GM21576 (cell line): ENCODE data around the gene SYNE2.
"Not testable (repeated sequence)": the region's sequence is repeated elsewhere in the genome, so short reads cannot be mapped to it uniquely, and the experiment has no call there.

Experiments used
- ATAC-seq: cut with Tn5 transposase; IDR thresholded peaks from one replicate; pipeline ENCODE4 v1.9.1; 2021; ENCODE audit warnings: mild to moderate bottlenecking, moderate library complexity; ENCODE audit not compliant: unreplicated experiment

Gene SYNE2

DNA sequence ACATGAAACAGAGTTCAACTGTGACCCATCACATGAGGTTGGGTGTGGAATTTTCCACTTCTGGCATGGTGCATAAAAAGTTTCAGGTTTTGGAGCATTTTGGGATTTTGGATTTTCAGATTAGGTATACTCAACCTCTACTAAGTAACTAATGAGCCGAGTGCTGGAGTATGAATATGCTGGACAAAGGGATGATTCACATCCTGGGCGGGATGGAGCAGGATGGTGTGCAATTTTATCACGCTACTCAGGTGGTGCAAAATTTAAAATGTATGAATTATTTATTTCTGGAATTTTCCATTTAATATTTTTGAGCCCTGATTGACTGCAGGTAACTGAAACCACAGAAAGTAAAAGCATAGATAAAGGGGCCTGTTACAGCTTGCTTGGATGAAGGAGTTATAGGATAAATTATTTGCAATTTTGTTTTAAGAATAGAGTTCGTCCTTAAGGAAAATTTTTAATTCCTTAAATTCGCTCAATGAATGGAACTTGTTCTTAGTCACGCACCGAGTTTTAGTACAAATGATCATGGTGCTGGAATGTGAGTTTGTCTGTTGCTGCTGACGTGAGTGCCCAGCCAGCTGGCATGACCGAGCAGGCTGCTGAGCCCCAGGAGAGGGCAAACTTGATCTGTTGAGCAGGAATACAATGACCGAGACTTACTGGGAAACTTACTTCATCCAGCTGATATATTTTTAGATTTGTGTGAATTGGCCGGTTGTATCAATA, 265.0 kb downstream of the SYNE2 start:
- no peak for ATAC-seq

GRCh38 chr14:64118403-64118742, 265.6 kb downstream of the SYNE2 start:
- not testable (repeated sequence) for ATAC-seq

- ATAC-seq = no peak
Measured at GRCh38 chr14:64118892-64119291, 266.1 kb downstream of the SYNE2 start.

DNA sequence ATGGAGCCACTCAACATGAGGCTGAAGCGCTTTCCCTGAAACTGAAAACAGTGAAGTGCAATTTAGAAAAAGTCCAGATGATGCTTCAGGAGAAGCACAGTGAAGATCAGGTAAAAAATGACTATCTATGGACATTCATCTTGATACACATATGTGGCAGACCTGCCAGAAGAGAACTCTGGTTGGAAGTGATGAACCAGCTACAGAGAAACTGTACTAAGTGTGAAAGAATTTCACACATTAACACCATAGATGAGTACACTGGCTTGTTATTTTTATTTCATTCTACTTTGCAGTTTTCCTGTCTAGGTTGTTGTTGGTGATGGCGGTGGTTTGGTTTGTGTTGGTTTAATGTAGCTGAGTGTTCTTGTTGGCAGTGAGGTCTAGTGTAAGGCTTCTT, 266.7 kb downstream of the SYNE2 start:
- ATAC-seq = no peak

- ATAC-seq = no peak
Measured at GRCh38 chr14:64119980-64120379, 267.2 kb downstream of the SYNE2 start.

GRCh38 chr14:64123241-64123822, 270.5 kb downstream of the SYNE2 start:
- no peak for ATAC-seq

GRCh38 chr14:64125270-64125669, 272.5 kb downstream of the SYNE2 start:
- ATAC-seq = no peak

DNA sequence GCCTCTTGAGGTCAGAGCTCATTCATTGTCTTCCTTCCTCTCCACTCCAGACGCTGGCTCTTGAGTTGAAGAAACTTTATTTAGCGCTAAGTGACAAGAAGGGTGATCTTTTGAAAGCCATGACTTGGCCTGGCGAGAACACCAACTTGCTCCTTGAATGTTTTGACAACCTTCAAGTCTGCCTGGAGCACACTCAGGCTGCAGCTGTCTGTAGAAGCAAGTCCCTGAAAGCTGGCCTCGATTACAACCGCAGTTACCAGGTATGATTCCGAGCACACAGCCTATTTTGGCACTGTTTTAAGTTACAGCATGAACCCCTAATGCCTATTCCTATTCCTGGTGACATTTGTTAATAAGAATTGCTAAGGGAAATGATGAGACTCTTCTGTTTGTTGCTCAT, 273.7 kb downstream of the SYNE2 start:
- no peak for ATAC-seq

DNA sequence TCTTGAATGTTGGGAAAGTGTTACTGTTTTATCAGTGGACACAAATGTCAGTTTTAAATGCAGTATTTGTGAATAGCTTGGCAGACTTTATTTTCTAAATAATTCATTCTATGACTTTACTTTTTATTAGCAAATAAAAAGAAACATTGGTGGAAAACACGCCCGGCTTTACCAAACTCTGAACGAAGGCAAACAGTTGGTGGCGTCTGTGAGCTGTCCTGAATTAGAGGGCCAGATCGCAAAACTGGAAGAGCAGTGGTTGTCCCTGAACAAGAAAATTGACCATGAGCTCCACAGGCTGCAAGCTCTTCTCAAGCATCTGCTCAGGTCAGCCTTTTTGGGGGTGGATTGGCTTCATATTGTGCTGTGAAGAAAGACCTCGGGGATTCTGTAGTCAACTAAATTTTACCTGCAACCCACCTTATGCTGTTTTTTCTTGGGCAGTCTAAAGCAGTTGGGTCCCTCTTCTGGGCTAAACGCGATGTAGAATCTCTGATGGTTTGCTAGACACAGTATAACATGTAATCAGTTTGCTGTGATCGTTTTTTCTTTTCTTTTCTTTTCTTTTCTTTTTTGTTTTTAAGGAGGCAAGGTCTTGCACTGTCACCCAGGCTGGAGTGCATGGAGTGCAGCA, 285.0 kb downstream of the SYNE2 start:
- no peak for ATAC-seq

DNA sequence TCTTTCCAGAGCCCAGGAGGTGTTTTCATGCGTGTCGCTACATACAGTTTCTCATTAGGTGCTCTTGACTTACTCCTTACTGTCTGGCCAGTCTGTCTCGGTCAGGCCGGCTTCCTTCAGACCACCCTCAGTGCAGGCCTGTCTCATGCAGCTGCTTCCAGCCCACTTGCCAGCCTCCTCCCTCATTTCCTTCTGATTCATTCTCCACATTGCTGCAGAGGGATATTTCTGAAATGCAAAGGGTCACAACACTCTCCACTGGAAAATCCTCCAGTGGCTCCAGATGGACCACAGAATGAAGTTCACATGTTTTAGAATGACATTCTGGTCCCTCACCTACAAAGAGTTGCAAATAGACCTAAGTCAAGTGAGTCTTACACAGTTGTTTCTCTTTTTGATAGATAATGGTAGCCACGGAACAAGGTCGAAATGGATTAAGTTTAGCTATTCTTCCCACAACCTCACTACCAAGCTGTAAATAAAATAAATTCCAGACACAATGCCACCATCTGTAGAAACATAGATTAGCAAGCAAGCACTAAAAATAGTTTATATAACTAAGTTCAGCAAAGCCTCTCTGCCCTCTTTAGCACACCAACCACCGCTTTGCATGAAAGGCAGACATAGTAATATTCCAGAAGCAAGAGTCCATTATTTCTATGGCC, 294.5 kb downstream of the SYNE2 start:
- no peak for ATAC-seq

DNA sequence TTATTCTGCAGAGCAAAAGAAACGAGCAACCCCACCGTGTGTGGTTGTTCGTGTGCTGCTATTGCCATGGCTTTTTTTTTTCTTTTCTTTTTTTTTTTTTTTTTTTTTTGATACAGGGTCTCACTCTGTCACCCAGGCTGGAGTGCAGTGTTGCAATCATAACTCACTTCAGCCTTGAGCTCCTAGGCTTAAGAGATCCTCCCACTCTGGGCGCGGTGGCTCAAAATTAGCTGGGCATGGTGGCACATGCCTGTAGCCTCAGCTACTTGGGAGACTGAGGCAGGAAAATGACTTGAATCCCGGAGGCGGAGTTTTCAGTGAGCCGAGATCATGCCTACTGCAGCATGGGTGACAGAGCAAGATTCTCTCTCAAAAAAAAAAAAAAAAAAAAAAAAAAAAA, 297.1 kb downstream of the SYNE2 start:
- ATAC-seq = no peak

- no peak for ATAC-seq
Measured at GRCh38 chr14:64158608-64159007, 305.8 kb downstream of the SYNE2 start.

- ATAC-seq = no peak
Measured at GRCh38 chr14:64159588-64159987, 306.8 kb downstream of the SYNE2 start.

GRCh38 chr14:64170181-64170580, 317.4 kb downstream of the SYNE2 start:
- ATAC-seq = no peak

- ATAC-seq = no peak
Measured at GRCh38 chr14:64174922-64175782, 322.3 kb downstream of the SYNE2 start.

DNA sequence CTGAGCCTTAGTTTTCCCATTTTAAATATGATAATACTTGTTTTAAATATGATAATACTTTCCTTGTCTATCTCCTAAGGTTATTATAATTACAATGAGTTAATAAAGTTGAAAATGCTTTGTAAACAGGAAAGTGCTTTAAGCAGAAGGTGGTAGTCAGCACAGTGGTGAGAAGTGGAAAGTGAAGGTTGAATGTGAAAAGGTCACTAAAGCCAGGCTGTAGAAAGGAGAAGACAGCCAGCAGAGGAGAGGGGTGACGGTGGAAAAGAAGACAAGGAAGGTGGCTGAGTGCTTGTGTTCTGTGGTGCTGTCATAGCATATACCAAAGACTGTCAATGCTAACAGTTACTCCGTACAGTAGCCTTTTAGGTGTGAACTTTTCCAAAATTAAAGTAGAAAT, 323.5 kb downstream of the SYNE2 start:
- no peak for ATAC-seq

- ATAC-seq = no peak
Measured at GRCh38 chr14:64178814-64179213, 326.0 kb downstream of the SYNE2 start.

DNA sequence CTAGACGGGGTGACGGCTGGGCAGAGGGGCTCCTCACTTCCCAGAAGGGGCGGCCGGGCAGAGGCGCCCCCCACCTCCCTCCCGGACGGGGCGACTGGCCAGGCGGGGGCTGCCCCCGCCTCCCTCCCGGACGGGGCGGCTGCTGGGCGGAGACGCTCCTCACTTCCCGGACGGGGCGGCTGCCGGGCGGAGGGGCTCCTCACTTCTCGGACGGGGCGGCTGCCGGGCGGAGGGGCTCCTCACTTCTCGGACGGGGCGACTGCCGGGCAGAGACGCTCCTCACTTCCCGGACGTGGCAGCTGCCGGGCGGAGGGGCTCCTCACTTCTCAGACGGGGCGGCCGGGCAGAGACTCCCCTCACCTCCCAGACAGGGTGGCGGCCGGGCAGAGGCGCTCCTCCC, 330.1 kb downstream of the SYNE2 start:
- ATAC-seq = not testable (repeated sequence)

DNA sequence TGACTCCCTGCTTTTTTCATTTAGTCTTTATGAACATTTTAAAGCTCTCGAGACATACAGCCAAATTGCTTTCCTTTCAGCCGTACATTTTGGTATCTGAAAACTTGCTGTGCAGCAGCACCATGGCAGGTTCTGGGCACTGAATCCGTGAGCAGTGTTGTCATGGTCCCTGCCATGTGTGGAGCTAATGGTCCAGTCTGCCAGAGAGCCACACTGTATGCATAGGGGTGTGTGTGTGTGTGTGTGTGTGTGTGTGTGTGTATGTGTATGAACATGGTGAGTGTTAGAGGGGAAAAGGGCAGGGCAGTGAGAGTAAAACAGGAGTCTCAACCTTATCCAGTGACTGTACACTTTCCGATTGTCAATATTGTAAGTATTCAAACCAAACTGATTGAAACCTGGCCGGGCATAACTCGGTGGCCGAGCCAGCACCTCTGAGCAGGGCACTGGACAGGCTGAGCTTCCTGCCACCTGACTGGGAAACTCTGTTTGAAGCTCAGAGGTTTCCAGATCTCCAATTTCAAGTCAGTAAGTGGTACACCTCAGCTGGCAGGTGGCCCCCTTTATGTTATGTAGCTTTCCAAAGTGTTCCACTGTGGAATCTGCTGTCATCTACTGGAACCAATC, 331.4 kb downstream of the SYNE2 start:
- ATAC-seq = no peak

- no peak for ATAC-seq
Measured at GRCh38 chr14:64185184-64185583, 332.4 kb downstream of the SYNE2 start.
